PC-3 (cell line): Measurements from ENCODE around the gene DGKE.

Source experiments
- EZH2 ChIP-seq: fragments of 300-600 bp; sonication (generic); IDR thresholded peaks from one replicate; pipeline ENCODE4 v1.6.1; 2017; ENCODE audit warnings: antibody characterized with exemption, mild to moderate bottlenecking, low read length; ENCODE audit not compliant: unreplicated experiment
- EZH2phosphoT487 ChIP-seq: fragments of 300-600 bp; sonication (generic); IDR thresholded peaks from 2 replicates; pipeline ENCODE4 v1.6.1; 2018; ENCODE audit warnings: mild to moderate bottlenecking, antibody characterized with exemption, low read length, borderline replicate concordance
- TF ChIP-seq, protein P1 (sequence below): fragments of 300-600 bp; sonication (generic); conservative IDR thresholded peaks from 2 replicates; pipeline ENCODE4 v1.5.1; 2017; ENCODE audit warnings: antibody characterized with exemption, low read depth, mild to moderate bottlenecking, low read length

DNA sequence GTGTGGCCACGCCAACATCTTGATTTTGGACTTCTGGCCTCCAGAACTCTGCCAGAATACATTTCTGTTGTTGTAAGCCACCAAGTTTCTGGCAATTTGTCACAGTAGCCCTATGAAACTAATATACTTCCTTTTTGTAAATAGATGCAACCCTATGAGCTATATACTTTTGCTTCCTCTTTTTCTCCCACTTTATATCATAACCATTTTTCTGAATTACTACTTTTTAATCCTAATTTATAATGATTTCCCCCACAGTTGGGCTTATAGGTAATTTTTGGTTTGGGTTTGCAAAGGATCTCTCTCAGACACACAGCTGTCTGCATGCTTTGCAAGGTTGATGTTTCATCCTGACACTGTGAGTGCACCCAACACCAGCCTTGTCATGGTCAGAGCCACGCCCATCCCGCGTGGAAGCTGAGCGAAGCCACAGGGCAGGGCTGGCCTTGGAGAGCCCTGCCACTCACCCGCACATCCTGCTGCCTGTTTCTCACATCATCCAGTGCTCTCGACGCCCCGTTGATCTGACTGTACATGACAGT, 74.1 kb downstream of the DGKE start:
- TF ChIP-seq EZH2 (no peak), EZH2phosphoT487 (no peak)
- TF ChIP-seq, protein P1, sequence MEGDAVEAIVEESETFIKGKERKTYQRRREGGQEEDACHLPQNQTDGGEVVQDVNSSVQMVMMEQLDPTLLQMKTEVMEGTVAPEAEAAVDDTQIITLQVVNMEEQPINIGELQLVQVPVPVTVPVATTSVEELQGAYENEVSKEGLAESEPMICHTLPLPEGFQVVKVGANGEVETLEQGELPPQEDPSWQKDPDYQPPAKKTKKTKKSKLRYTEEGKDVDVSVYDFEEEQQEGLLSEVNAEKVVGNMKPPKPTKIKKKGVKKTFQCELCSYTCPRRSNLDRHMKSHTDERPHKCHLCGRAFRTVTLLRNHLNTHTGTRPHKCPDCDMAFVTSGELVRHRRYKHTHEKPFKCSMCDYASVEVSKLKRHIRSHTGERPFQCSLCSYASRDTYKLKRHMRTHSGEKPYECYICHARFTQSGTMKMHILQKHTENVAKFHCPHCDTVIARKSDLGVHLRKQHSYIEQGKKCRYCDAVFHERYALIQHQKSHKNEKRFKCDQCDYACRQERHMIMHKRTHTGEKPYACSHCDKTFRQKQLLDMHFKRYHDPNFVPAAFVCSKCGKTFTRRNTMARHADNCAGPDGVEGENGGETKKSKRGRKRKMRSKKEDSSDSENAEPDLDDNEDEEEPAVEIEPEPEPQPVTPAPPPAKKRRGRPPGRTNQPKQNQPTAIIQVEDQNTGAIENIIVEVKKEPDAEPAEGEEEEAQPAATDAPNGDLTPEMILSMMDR = no peak
